Neural cell (in vitro differentiated cells): ENCODE results near the gene PLCB4.

Experiments
- CTCF ChIP-seq: fragments of 450-650 bp; IDR thresholded peaks from 2 replicates; pipeline ENCODE4 v1.5.1; 2014; ENCODE audit warnings: antibody characterized with exemption, mild to moderate bottlenecking, moderate library complexity; ENCODE audit not compliant: poor library complexity, severe bottlenecking
- EP300 ChIP-seq: fragments of 450-650 bp; conservative IDR thresholded peaks from 2 replicates; pipeline ENCODE4 v1.6.1; 2014; ENCODE audit warnings: antibody characterized with exemption, mild to moderate bottlenecking, moderate library complexity; ENCODE audit not compliant: poor library complexity, severe bottlenecking
- EZH2 ChIP-seq: fragments of 200-600, 300-800 bp; shearing (Covaris generic), sonication (generic); IDR thresholded peaks from 2 replicates; pipeline ENCODE4 v1.6.1; 2014; ENCODE audit warnings: antibody characterized with exemption, low read length, borderline replicate concordance, mild to moderate bottlenecking; ENCODE audit not compliant: insufficient read depth, poor library complexity, severe bottlenecking
- MXI1 ChIP-seq: fragments of 450-650 bp; conservative IDR thresholded peaks from 2 replicates; pipeline ENCODE4 v1.6.1; 2014; ENCODE audit warnings: antibody characterized with exemption, mild to moderate bottlenecking; ENCODE audit not compliant: poor library complexity, severe bottlenecking
- POLR2AphosphoS5 ChIP-seq: IDR thresholded peaks from 2 replicates; pipeline ENCODE4 v1.6.1; 2012
- RAD21 ChIP-seq: fragments of 450-650 bp; conservative IDR thresholded peaks from 2 replicates; pipeline ENCODE4 v1.6.1; 2014; ENCODE audit warnings: antibody characterized with exemption, mild to moderate bottlenecking, moderate library complexity
- REST ChIP-seq: IDR thresholded peaks from 2 replicates; pipeline ENCODE4 v1.6.1; 2012; ENCODE audit warnings: borderline replicate concordance
- SMC3 ChIP-seq: fragments of 450-650 bp; conservative IDR thresholded peaks from 2 replicates; pipeline ENCODE4 v1.6.1; 2014; ENCODE audit warnings: antibody characterized with exemption, mild to moderate bottlenecking, moderate library complexity; ENCODE audit not compliant: poor library complexity
- TAF1 ChIP-seq: IDR thresholded peaks from 2 replicates; pipeline ENCODE4 v1.6.1; 2012; ENCODE audit warnings: low read depth

GRCh38 chr20:9215539-9215938, 146.7 kb downstream of the PLCB4 start:
- TF ChIP-seq SMC3 (no peak), CTCF (no peak), POLR2AphosphoS5 (no peak), REST (no peak), EP300 (no peak), EZH2 (no peak), TAF1 (no peak), RAD21 (no peak), MXI1 (no peak)
